Thoracic aorta (tissue), 2 donors: Measurements from ENCODE around the gene CCDC66. TPM values are rescaled to one million over a fixed set of nuclear protein-coding genes. Genes with fewer than 3 reads are reported as not detected.

Experiments
- ATAC-seq: fragments of 150-250 bp; one replicate; pipeline ENCODE4 v1.8.0; 2017; ENCODE audit warnings: low read depth; ENCODE audit not compliant: insufficient number of reproducible peaks, low FRiP score
- DNase-seq: peaks from one replicate; pipeline ENCODE4 v3.0.0-alpha.2; 2020; ENCODE audit warnings: low spot score
- H3K27ac ChIP-seq, 2 donors: fragments of 200-600 bp; sonication (generic); 1 replicate in 1 of 2; 2 replicates in 1 of 2; pipeline ENCODE4 v1.5.1; 2016; ENCODE audit warnings: mild to moderate bottlenecking in 2 of 2, moderate library complexity in 2 of 2
- H3K27me3 ChIP-seq: fragments of 200-600 bp; sonication (generic); replicated peaks from 2 replicates; pipeline ENCODE4 v1.6.0; 2016; ENCODE audit warnings: mild to moderate bottlenecking; ENCODE audit not compliant: insufficient read depth
- H3K36me3 ChIP-seq: fragments of 200-600 bp; sonication (generic); one replicate; pipeline ENCODE4 v1.5.1; 2016
- H3K4me1 ChIP-seq, 2 donors: fragments of 200-600 bp; sonication (generic); 1 replicate in 1 of 2; 2 replicates in 1 of 2; pipeline versions ENCODE4 v1.5.1 to v1.6.0; 2016; ENCODE audit warnings: low read depth in 2 of 2, mild to moderate bottlenecking in 1 of 2; ENCODE audit not compliant: control insufficient read depth in 1 of 2
- H3K4me3 ChIP-seq: fragments of 200-600 bp; sonication (generic); 2 replicates; pipeline ENCODE4 v1.5.1; 2016; ENCODE audit warnings: mild to moderate bottlenecking
- H3K9me3 ChIP-seq: fragments of 200-600 bp; sonication (generic); 2 replicates; pipeline ENCODE4 v1.5.1; 2016
- total RNA-seq, 2 donors: library from RNA; depleted of rRNA; stranded (reverse); fragments of >200 nt; gene quantifications; one replicate each; pipeline versions ENCODE4 v1.1.0 to v1.2.3, GENCODE V29; 2016
- TF ChIP-seq, protein P1 (sequence below): fragments of 200-600 bp; sonication (generic); IDR thresholded peaks from one replicate; pipeline ENCODE4 v1.5.1; 2019; ENCODE audit warnings: antibody characterized with exemption

Gene CCDC66
- total RNA-seq: 10 to 100 TPM; 11.0 to 98.1 TPM

DNA sequence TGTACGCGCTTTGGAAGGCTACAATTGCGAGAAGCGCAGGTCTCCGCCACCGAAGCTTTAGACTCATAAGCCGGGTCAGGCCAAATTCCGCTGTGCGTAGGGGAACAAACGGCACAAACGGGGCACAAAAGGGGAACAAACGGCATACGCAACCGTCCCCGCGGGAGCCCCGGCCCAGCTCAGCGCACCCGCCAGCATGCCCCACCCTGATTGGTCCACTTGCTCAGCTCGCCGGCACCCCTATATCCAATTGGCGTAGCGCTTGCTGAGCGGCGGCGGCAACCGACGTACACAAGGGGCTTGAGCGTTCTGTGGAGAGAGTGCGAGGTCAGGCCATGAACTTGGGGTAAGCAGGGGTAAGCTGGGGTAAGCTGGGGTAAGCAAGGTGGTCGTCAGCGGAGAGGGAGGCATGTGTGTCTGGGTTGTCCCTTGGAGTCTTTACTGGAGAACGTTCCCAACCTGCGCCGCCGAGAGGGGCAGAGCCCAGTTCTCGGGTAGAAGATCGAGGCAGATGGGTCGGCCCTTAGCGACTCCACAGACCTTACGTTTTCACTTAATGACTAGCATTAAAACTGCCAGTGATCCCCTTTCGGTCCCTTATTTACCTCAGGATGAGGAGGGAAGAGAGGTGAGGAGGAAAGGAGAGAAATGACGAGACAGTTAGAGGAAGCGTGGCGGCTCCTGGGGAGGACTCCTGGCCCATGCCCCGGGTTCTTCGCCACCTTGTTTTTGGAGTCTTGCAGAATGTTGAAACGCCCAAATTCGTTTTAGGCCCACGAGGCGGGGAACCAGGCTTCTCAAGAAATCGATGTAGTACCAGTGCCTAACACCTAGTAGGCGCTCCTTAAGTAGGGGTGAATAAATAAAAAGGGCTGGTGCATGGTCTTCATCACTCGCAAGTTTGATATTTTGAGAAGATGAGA is at the start of gene CCDC66:
CCDC66 (plus strand) TSS at position 268 of the 923 bp plus-strand sequence; CDS start at position 336, 68 bp downstream.
- no peaks in the 10 kb centered on the region for H3K9me3 ChIP-seq
- H3K4me1 ChIP-seq: peaks cover 11 to 13% of the 10 kb centered on the region in 2 donors
- peak within 1 kb of the TSS; percentile 70 to 84 for H3K27ac ChIP-seq
- TF ChIP-seq, protein P1, sequence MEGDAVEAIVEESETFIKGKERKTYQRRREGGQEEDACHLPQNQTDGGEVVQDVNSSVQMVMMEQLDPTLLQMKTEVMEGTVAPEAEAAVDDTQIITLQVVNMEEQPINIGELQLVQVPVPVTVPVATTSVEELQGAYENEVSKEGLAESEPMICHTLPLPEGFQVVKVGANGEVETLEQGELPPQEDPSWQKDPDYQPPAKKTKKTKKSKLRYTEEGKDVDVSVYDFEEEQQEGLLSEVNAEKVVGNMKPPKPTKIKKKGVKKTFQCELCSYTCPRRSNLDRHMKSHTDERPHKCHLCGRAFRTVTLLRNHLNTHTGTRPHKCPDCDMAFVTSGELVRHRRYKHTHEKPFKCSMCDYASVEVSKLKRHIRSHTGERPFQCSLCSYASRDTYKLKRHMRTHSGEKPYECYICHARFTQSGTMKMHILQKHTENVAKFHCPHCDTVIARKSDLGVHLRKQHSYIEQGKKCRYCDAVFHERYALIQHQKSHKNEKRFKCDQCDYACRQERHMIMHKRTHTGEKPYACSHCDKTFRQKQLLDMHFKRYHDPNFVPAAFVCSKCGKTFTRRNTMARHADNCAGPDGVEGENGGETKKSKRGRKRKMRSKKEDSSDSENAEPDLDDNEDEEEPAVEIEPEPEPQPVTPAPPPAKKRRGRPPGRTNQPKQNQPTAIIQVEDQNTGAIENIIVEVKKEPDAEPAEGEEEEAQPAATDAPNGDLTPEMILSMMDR: peak; percentile 60
- H3K36me3 ChIP-seq: no peaks in the 10 kb centered on the region
- H3K4me3 ChIP-seq: peak within 1 kb of the TSS; percentile 89
- DNase-seq (peak; percentile 84), ATAC-seq (peak; percentile 91)
- H3K27me3 ChIP-seq: no peaks in the 10 kb centered on the region

DNA sequence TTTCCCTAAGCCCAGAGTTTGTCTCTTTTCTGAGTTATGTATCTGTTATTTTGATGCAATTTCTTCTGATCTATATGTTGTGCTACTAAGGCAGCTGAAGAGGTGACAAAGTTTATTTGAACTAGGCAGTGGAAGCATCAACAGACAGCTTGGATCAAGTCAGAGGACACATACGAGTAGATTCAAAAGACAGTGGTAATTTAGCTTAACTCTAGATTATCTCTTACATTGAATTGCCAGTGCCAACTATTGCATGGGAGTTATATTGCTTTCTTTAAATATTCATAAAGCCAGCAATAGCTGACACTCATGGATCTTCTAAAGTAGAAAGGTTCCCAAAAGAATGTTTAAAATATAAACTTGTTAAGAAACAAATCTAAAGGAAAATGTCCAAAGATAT is 37.3 kb upstream of the CCDC66 start:
- Histone ChIP-seq H3K27me3 (no peaks in the 10 kb centered on the region), H3K9me3 (no peaks in the 10 kb centered on the region), H3K4me1 (no peaks in the 10 kb centered on the region), H3K4me3 (no peak overlapping the region), H3K27ac (no peak overlapping the region), H3K36me3 (no peaks in the 10 kb centered on the region)
- DNase-seq (no peak), ATAC-seq (no peak)
- TF ChIP-seq, protein P1: no peak

DNA sequence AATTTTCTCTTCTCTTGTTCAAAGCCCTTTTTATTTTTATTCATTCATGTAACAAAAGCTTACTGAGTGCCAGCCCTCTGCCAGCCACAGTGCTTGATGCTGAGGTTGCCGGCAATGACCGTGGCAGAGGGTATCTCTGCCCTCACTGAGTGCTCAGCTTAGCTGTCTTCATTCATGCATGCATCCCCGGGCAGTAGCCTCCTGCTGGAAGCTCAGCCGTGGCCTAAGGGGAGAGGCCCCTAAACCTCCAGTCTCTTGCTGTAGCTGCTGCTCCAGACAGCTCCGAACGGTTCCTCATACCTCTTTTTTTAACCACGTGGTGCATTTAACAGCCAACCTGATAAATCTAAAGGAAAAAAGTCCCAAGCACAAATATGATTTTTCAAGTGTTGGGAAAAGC is 34.6 kb upstream of the CCDC66 start:
- Histone ChIP-seq H3K4me3 (no peak overlapping the region), H3K4me1 (no peaks in the 10 kb centered on the region), H3K27me3 (no peaks in the 10 kb centered on the region), H3K27ac (no peak overlapping the region), H3K9me3 (no peaks in the 10 kb centered on the region), H3K36me3 (no peaks in the 10 kb centered on the region)
- ATAC-seq (no peak), DNase-seq (no peak)
- TF ChIP-seq, protein P1: no peak

DNA sequence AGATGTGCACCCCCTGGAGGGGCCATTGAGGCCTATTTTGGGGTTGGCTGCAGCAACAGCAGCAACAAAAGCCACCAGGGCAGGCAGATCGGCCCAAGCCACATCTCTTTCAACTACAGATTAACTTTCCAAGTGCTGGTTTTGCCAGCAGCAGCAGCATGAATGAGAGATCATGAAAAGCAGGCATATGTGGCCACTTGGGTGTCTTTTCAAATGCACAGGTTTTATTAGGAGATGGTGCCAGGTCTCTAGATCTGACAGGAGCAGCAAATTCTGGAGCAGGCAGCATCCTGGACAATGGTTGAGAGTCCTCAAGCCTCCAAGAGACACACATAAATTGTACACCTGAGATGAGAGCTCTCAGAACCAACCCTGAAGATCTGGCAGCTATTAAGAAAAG is 31.7 kb upstream of the CCDC66 start:
- TF ChIP-seq, protein P1: no peak
- Histone ChIP-seq H3K27ac (no peak overlapping the region), H3K4me3 (no peak overlapping the region), H3K4me1 (no peaks in the 10 kb centered on the region), H3K36me3 (no peaks in the 10 kb centered on the region), H3K9me3 (no peaks in the 10 kb centered on the region), H3K27me3 (no peaks in the 10 kb centered on the region)
- ATAC-seq (no peak), DNase-seq (no peak)

DNA sequence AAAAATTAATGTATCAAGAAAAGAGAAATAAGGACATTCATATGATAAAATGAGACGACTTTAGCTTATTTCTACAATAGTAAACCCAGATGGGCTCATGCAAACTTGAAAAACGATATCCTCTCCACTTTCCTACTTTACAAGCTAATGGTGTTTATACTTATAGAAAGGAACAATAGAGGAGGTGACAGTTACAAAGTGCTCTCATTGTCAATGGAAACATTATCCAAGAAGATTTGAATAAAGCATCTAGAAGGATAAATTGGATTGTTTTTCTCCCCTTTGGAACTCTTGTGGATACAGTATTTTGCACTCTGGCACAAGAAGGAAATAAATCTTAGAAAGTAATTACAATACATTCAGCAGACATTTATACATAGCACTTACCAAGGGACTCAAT is 20.2 kb upstream of the CCDC66 start:
- TF ChIP-seq, protein P1: no peak
- H3K27me3 ChIP-seq: no peaks in the 10 kb centered on the region
- ATAC-seq: no peak
- H3K36me3 ChIP-seq: no peaks in the 10 kb centered on the region
- no peak overlapping the region for H3K4me3 ChIP-seq
- H3K4me1 ChIP-seq: no peaks in the 10 kb centered on the region
- H3K27ac ChIP-seq: no peak overlapping the region
- no peak for DNase-seq
- H3K9me3 ChIP-seq: no peaks in the 10 kb centered on the region
